H1 (cell line): ENCODE data around the gene DOCK11. TPM values are rescaled to one million over a fixed set of nuclear protein-coding genes. Genes with fewer than 3 reads are reported as not detected.

Experiments used
- CTCF ChIA-PET: fragments of 300-600 bp; sonication (Branson Sonifier 250); formaldehyde crosslinking; loops from one replicate; lab custom pipeline; 2021; ENCODE audit not compliant: partially characterized antibody; lab: Charles Lee
- POLR2A ChIA-PET: fragments of 300-600 bp; sonication (Branson Sonifier 250); formaldehyde crosslinking; loops from one replicate; lab custom pipeline; 2021; ENCODE audit warnings: inconsistent platforms; ENCODE audit not compliant: partially characterized antibody; lab: Charles Lee
- DNase-seq, 2 experiments: peaks; one replicate each; pipeline versions ENCODE4 v3.0.0 to v3.0.0-alpha.2; 2010 to 2022; ENCODE audit warnings: low spot score in 2 of 2, low read depth in 1 of 2, mixed read lengths in 1 of 2
- FAIRE-seq: peaks from 2 replicates; lab custom pipeline; 2011; peaks lifted over from hg19 to GRCh38; lab: Jason Lieb, UNC
- H2AFZ ChIP-seq: 2 replicates; pipeline ENCODE4 v1.8.1; 2012; ENCODE audit warnings: low read length, inconsistent platforms
- H2AK5ac ChIP-seq: 2 replicates; pipeline ENCODE4 v1.6.1; 2013; ENCODE audit warnings: low read depth, low read length
- H2BK120ac ChIP-seq: replicated peaks from 2 replicates; pipeline ENCODE3; 2013; ENCODE audit warnings: low read depth, low read length, inconsistent platforms
- H2BK12ac ChIP-seq: 2 replicates; pipeline ENCODE4 v1.6.1; 2013; ENCODE audit warnings: low read depth, low read length
- H2BK15ac ChIP-seq: 2 replicates; pipeline ENCODE4 v1.6.1; 2013; ENCODE audit warnings: low read length
- H2BK20ac ChIP-seq: 2 replicates; pipeline ENCODE4 v1.6.1; 2013; ENCODE audit warnings: low read length
- H2BK5ac ChIP-seq: 2 replicates; pipeline ENCODE4 v1.6.1; 2013; ENCODE audit warnings: low read depth, low read length
- H3K14ac ChIP-seq: 2 replicates; pipeline ENCODE4 v1.6.1; 2013; ENCODE audit warnings: inconsistent platforms; ENCODE audit not compliant: insufficient read length
- H3K18ac ChIP-seq: 2 replicates; pipeline ENCODE4 v1.6.1; 2013; ENCODE audit warnings: low read length; ENCODE audit errors: extremely low read depth
- H3K23ac ChIP-seq: 2 replicates; pipeline ENCODE4 v1.6.1; 2013; ENCODE audit warnings: inconsistent platforms; ENCODE audit not compliant: insufficient read length
- H3K23me2 ChIP-seq: 2 replicates; pipeline ENCODE4 v1.6.1; 2013; ENCODE audit warnings: low read depth, low read length
- H3K27ac ChIP-seq: 2 replicates; pipeline ENCODE4 v1.6.1; 2011; ENCODE audit warnings: low read depth, low read length, inconsistent platforms
- H3K27me3 ChIP-seq, 4 experiments: replicated peaks in 1 of 4; 1 replicate in 1 of 4; 2 replicates in 3 of 4; pipeline versions ENCODE4 v1.6.1 to v1.8.1; 2011 to 2013; ENCODE audit warnings: low read length in 3 of 4, mild to moderate bottlenecking in 3 of 4, inconsistent platforms in 2 of 4, mixed read lengths in 2 of 4, moderate library complexity in 1 of 4; ENCODE audit not compliant: control insufficient read depth in 3 of 4, insufficient read depth in 3 of 4; ENCODE audit errors: extremely low read depth in 1 of 4
- H3K36me3 ChIP-seq, 4 experiments: 2 replicates each; pipeline versions ENCODE4 v1.6.1 to v1.8.1; 2011 to 2013; ENCODE audit warnings: mild to moderate bottlenecking in 4 of 4, low read length in 3 of 4, moderate library complexity in 2 of 4, control low read depth in 1 of 4, inconsistent platforms in 1 of 4; ENCODE audit not compliant: insufficient read depth in 4 of 4, control insufficient read depth in 2 of 4
- H3K4ac ChIP-seq: replicated peaks from 2 replicates; pipeline ENCODE3; 2013; ENCODE audit warnings: low read length, low read depth, mixed read lengths, inconsistent platforms; ENCODE audit not compliant: insufficient read length
- H3K4me1 ChIP-seq, 4 experiments: replicated peaks in 1 of 4; 1 replicate in 1 of 4; 2 replicates in 3 of 4; pipeline versions ENCODE4 v1.6.1 to v1.8.1; 2011 to 2013; ENCODE audit warnings: low read length in 3 of 4, inconsistent platforms in 2 of 4, mixed read lengths in 1 of 4; ENCODE audit not compliant: insufficient read depth in 4 of 4, control insufficient read depth in 3 of 4
- H3K4me2 ChIP-seq, 2 experiments: 2 replicates each; pipeline versions ENCODE4 v1.6.1 to v1.8.1; 2011 to 2013; ENCODE audit warnings: low read depth in 2 of 2, low read length in 2 of 2, control low read depth in 1 of 2, inconsistent platforms in 1 of 2, mild to moderate bottlenecking in 1 of 2; ENCODE audit not compliant: insufficient read depth in 1 of 2
- H3K4me3 ChIP-seq, 4 experiments: fragments of 200-600, 300-600 bp in 1 of 4; sonication (generic), shearing (Covaris generic), sonication (Bioruptor Twin) in 1 of 4; 2 replicates each; pipeline versions ENCODE4 v1.5.1 to v1.8.1; 2011 to 2016; ENCODE audit warnings: low read length in 4 of 4, low read depth in 3 of 4, control low read depth in 2 of 4, inconsistent platforms in 2 of 4, mild to moderate bottlenecking in 2 of 4, mixed read lengths in 1 of 4, moderate library complexity in 1 of 4; ENCODE audit not compliant: insufficient read depth in 2 of 4; ENCODE audit errors: extremely low read depth in 1 of 4
- H3K56ac ChIP-seq: replicated peaks from 2 replicates; pipeline ENCODE3; 2013; ENCODE audit warnings: low read depth, mild to moderate bottlenecking, mixed read lengths, low read length, inconsistent platforms; ENCODE audit not compliant: insufficient read length
- H3K79me1 ChIP-seq: 2 replicates; pipeline ENCODE4 v1.6.1; 2013; ENCODE audit warnings: low read depth, low read length, control low read depth
- H3K79me2 ChIP-seq, 2 experiments: 2 replicates each; pipeline versions ENCODE4 v1.6.1 to v1.8.1; 2012 to 2013; ENCODE audit warnings: low read length in 2 of 2, mild to moderate bottlenecking in 2 of 2, inconsistent platforms in 1 of 2; ENCODE audit not compliant: insufficient read depth in 2 of 2, control insufficient read depth in 1 of 2
- H3K9ac ChIP-seq, 4 experiments: replicated peaks in 1 of 4; 1 replicate in 1 of 4; 2 replicates in 3 of 4; pipeline versions ENCODE4 v1.6.1 to v1.8.1; 2011 to 2013; ENCODE audit warnings: low read depth in 3 of 4, low read length in 3 of 4, control low read depth in 2 of 4, mild to moderate bottlenecking in 2 of 4, moderate library complexity in 2 of 4, inconsistent platforms in 1 of 4; ENCODE audit errors: extremely low read depth in 1 of 4
- H3K9me3 ChIP-seq, 2 experiments: 2 replicates each; pipeline versions ENCODE4 v1.6.1 to v1.8.1; 2012 to 2013; ENCODE audit warnings: mild to moderate bottlenecking in 2 of 2, moderate library complexity in 2 of 2, control low read depth in 1 of 2, inconsistent platforms in 1 of 2, low read depth in 1 of 2, low read length in 1 of 2, mixed read lengths in 1 of 2; ENCODE audit not compliant: insufficient read depth in 2 of 2
- H4K20me1 ChIP-seq, 2 experiments: replicated peaks in 1 of 2; 2 replicates each; pipeline versions ENCODE3 to v1.8.1; 2011 to 2013; ENCODE audit warnings: inconsistent platforms in 2 of 2, low read length in 2 of 2, mild to moderate bottlenecking in 1 of 2; ENCODE audit not compliant: insufficient read depth in 2 of 2, control insufficient read depth in 1 of 2
- H4K5ac ChIP-seq: 2 replicates; pipeline ENCODE4 v1.6.1; 2013; ENCODE audit warnings: low read length, low read depth, mixed read lengths, inconsistent platforms; ENCODE audit not compliant: insufficient read length
- H4K8ac ChIP-seq: 2 replicates; pipeline ENCODE4 v1.8.0; 2013; ENCODE audit warnings: mild to moderate bottlenecking, moderate library complexity, low read length, inconsistent platforms; ENCODE audit not compliant: insufficient read depth; ENCODE audit errors: extremely low read depth
- H4K91ac ChIP-seq: replicated peaks from 2 replicates; pipeline ENCODE3; 2013; ENCODE audit warnings: low read length, mixed read lengths, inconsistent platforms; ENCODE audit not compliant: insufficient read length
- ATF2 ChIP-seq: IDR thresholded peaks from 2 replicates; pipeline ENCODE4 v1.6.1; 2012; ENCODE audit warnings: low read length, inconsistent platforms
- CREB1 ChIP-seq: IDR thresholded peaks from 2 replicates; pipeline ENCODE4 v1.6.1; 2012; ENCODE audit warnings: inconsistent platforms
- CTCF ChIP-seq, 3 experiments: IDR thresholded peaks; 1 replicate in 2 of 3; 2 replicates in 1 of 3; pipeline versions ENCODE4 v1.5.1 to v1.6.1; 2011; ENCODE audit warnings: low read length in 3 of 3, mild to moderate bottlenecking in 3 of 3, inconsistent platforms in 2 of 3, low read depth in 1 of 3, moderate library complexity in 1 of 3; ENCODE audit not compliant: insufficient read depth in 1 of 3; ENCODE audit errors: control extremely low read depth in 1 of 3
- GABPA ChIP-seq: IDR thresholded peaks from 2 replicates; pipeline ENCODE4 v1.6.1; 2011; ENCODE audit warnings: mild to moderate bottlenecking, low read length, moderate library complexity, borderline replicate concordance; ENCODE audit not compliant: insufficient read depth
- GTF2F1 ChIP-seq: IDR thresholded peaks from 2 replicates; pipeline ENCODE4 v1.6.1; 2012; ENCODE audit warnings: low read depth, low read length, improper control_type of control experiment, borderline replicate concordance
- KDM1A ChIP-seq: fragments of 200-600, 300-600 bp; sonication (generic); IDR thresholded peaks from 2 replicates; pipeline ENCODE4 v1.7.1; 2016; ENCODE audit warnings: mild to moderate bottlenecking, low read length, borderline replicate concordance
- KDM4A ChIP-seq: IDR thresholded peaks from one replicate; pipeline ENCODE4 v1.7.1; 2012; ENCODE audit warnings: low read depth, mild to moderate bottlenecking, moderate library complexity, low read length, inconsistent platforms; ENCODE audit not compliant: severe bottlenecking
- POU5F1 ChIP-seq: IDR thresholded peaks from 2 replicates; pipeline ENCODE4 v1.6.1; 2011; ENCODE audit warnings: low read depth, mild to moderate bottlenecking, low read length, moderate library complexity
- SIX5 ChIP-seq: IDR thresholded peaks from 2 replicates; pipeline ENCODE4 v1.6.1; 2011; ENCODE audit warnings: mild to moderate bottlenecking, low read depth, low read length
- SP1 ChIP-seq: IDR thresholded peaks from 2 replicates; pipeline ENCODE4 v1.6.1; 2011; ENCODE audit warnings: low read depth, low read length
- WGBS, 2 experiments: shearing (Covaris generic) in 1 of 2; methylation state at CpG; one replicate each; pipeline versions ENCODE4 v1.1.6 to v1.1.7; 2013 to 2015; ENCODE audit warnings: low lambda C conversion rate in 2 of 2, mixed read lengths in 2 of 2, inconsistent platforms in 1 of 2, low coverage in 1 of 2, missing lambda C conversion rate in 1 of 2; ENCODE audit not compliant: insufficient replicate concordance in 2 of 2, insufficient coverage in 1 of 2, insufficient read length in 1 of 2; ENCODE audit errors: extremely low coverage in 1 of 2, missing lambda C conversion rate in 1 of 2; 5-methylcytosine and 5-hydroxymethylcytosine counted together
- polyA plus RNA-seq, 7 experiments: library from polyadenylated mRNA; depleted of rRNA in 3 of 7; stranded (reverse) in 5 of 7; unstranded in 2 of 7; fragments of >200 nt in 5 of 7; fragments of 200-250 nt in 2 of 7; gene quantifications; 1 replicate in 5 of 7; 2 replicates in 1 of 7; 4 replicates in 1 of 7; pipeline versions ENCODE4 v1.2.1 to v1.2.3, GENCODE V29; 2011 to 2013; ENCODE audit warnings: missing spikeins in 2 of 7, mixed read lengths in 2 of 7
- total RNA-seq: library from RNA; stranded (reverse); fragmentation: NEBNext Ultra II Directional; extraction: Animal tissue kit (Norgen Biotek cat#: 25700); gene quantifications from 2 replicates; pipeline ENCODE4 v1.2.1, GENCODE V29; 2021

The DOCK11 gene
- total and polyA plus RNA-seq, 2 of the 8 experiments (the other 6 are each of a cell fraction or from before 2014, with no cell fraction given) = 4.9 to 12.0 TPM

GRCh38 chrX:118538386-118538785 is 42.8 kb downstream of the DOCK11 start:
- no peaks in the 10 kb centered on the region for H3K79me2 ChIP-seq
- H3K27ac ChIP-seq = no peak overlapping the region
- H3K4me2 ChIP-seq = no peak overlapping the region
- H4K5ac ChIP-seq = no peak overlapping the region
- no peaks in the 10 kb centered on the region for H4K20me1 ChIP-seq
- no peak overlapping the region for H2BK120ac ChIP-seq
- no peaks in the 10 kb centered on the region for H3K9me3 ChIP-seq
- no peak for DNase-seq
- ChIA-PET CTCF (no interaction called here), POLR2A (interaction anchor here (0.6 kb wide), 1 partner anchor 65 kb away, joined by 3 read pairs; no protein-coding TSS in a partner anchor)
- H3K18ac ChIP-seq = no peak overlapping the region
- no peak overlapping the region for H3K14ac ChIP-seq
- no peak overlapping the region for H2AFZ ChIP-seq
- no peaks in the 10 kb centered on the region for H3K27me3 ChIP-seq
- H3K23me2 ChIP-seq = no peaks in the 10 kb centered on the region
- peak; percentile 85 for FAIRE-seq
- no peak overlapping the region for H3K4ac ChIP-seq
- no peak overlapping the region for H2BK20ac ChIP-seq
- 95% methylated on average over 5 of the region's 5 CpGs; no CpG with 5 or more reads in 1 of the 2 experiments for WGBS, 2 experiments
- H4K8ac ChIP-seq = no peak overlapping the region
- H3K9ac ChIP-seq = no peak overlapping the region
- no peaks in the 10 kb centered on the region for H3K36me3 ChIP-seq
- H3K23ac ChIP-seq = no peak overlapping the region
- H2BK5ac ChIP-seq = no peak overlapping the region
- H2BK12ac ChIP-seq = no peak overlapping the region
- no peak overlapping the region for H4K91ac ChIP-seq
- H3K56ac ChIP-seq = no peak overlapping the region
- H3K79me1 ChIP-seq = no peaks in the 10 kb centered on the region
- H3K4me1 ChIP-seq = peaks cover 0 to 23% (median 1%) of the 10 kb centered on the region in 4 experiments; a peak in 3 of 7 replicates
- H2AK5ac ChIP-seq = no peak overlapping the region
- no peak overlapping the region for H3K4me3 ChIP-seq
- no peak overlapping the region for H2BK15ac ChIP-seq
- no peak for TF ChIP-seq SIX5
- TF ChIP-seq CTCF (IDR thresholded peaks at IDR 0.05; ENCODE audit: control extremely low read depth in 1 of 3, insufficient read depth in 1 of 3, low read depth in 1 of 3, low read length in 3 of 3) = no peak
- no peak for TF ChIP-seq SP1
- TF ChIP-seq KDM4A = no peak
- no peak for TF ChIP-seq GABPA
- TF ChIP-seq KDM1A = no peak
- TF ChIP-seq POU5F1 = no peak
- no peak for TF ChIP-seq ATF2
- TF ChIP-seq GTF2F1 = no peak
- no peak for TF ChIP-seq CREB1
